Heart right ventricle (tissue), 16 donors: ENCODE measurements around the gene GOLT1A. TPM values are rescaled to one million over a fixed set of nuclear protein-coding genes. Genes with fewer than 3 reads are reported as not detected.

Experiments
- ATAC-seq, 8 donors: fragments of 200-7000 bp; cut with Tn5 transposase; one replicate each; pipeline ENCODE4 v1.9.1; 2020; ENCODE audit warnings: mild to moderate bottlenecking in 8 of 8, moderate library complexity in 8 of 8, moderate number of reproducible peaks in 1 of 8
- DNase-seq, 2 donors: peaks; one replicate each; pipeline ENCODE4 v3.0.0-alpha.2; 2020
- H3K27ac ChIP-seq, 10 donors: fragments of 200-600 bp; sonication (generic) in 2 of 10; one replicate each; pipeline versions ENCODE4 v1.5.0 to v1.8.0; 2020 to 2022; ENCODE audit warnings: mild to moderate bottlenecking in 3 of 10
- H3K27me3 ChIP-seq, 7 donors: fragments of 200-600 bp; one replicate each; pipeline ENCODE4 v1.8.0; 2021 to 2022; ENCODE audit warnings: mild to moderate bottlenecking in 2 of 7
- H3K36me3 ChIP-seq, 9 donors: fragments of 200-600 bp; sonication (generic) in 1 of 9; one replicate each; pipeline versions ENCODE4 v1.5.0 to v1.8.0; 2020 to 2022; ENCODE audit warnings: mild to moderate bottlenecking in 2 of 9
- H3K4me1 ChIP-seq, 9 donors: fragments of 200-600 bp; sonication (generic) in 1 of 9; one replicate each; pipeline versions ENCODE4 v1.5.0 to v1.8.0; 2020 to 2022; ENCODE audit warnings: mild to moderate bottlenecking in 4 of 9
- H3K4me3 ChIP-seq, 10 donors: fragments of 200-600 bp; sonication (generic) in 2 of 10; one replicate each; pipeline versions ENCODE4 v1.5.0 to v1.8.0; 2020 to 2022; ENCODE audit warnings: mild to moderate bottlenecking in 7 of 10, moderate library complexity in 2 of 10
- H3K9me3 ChIP-seq, 11 donors: fragments of 200-600 bp in 10 of 11; sonication (generic) in 2 of 11; one replicate each; pipeline versions ENCODE4 v1.5.0 to v1.8.0; 2013 to 2022; ENCODE audit warnings: mild to moderate bottlenecking in 2 of 11, control low read depth in 1 of 11, moderate library complexity in 1 of 11
- WGBS, 2 donors: extraction: QIAGEN DNeasy Blood & Tissue Kit; methylation state at CpG; one replicate each; pipeline ENCODE4 v1.1.7; 2013; ENCODE audit warnings: inconsistent platforms in 1 of 2; 5-methylcytosine and 5-hydroxymethylcytosine counted together
- intact Hi-C, 10 donors: fragments of 100-400 bp; cut with DNase I; formaldehyde crosslinking; loops; one replicate each; pipeline versions ENCODE4 v1.11.1 to v1.14.2; 2022
- polyA plus RNA-seq, 2 donors: library from polyadenylated mRNA; stranded (reverse); fragments of 200-250 nt; gene quantifications; one replicate each; pipeline ENCODE4 v1.2.3, GENCODE V29; 2013
- total RNA-seq, 10 donors: library from RNA; stranded (reverse); fragmentation: NEBNext Ultra II Directional in 3 of 10; extraction: Animal tissue kit (Norgen Biotek cat#: 25700) in 3 of 10; gene quantifications; one replicate each; pipeline versions ENCODE4 v1.2.1 to v1.2.4, GENCODE V29; 2021 to 2023
- TF ChIP-seq, protein P1 (sequence below), 9 donors: fragments of 200-600 bp; sonication (generic) in 2 of 9; IDR thresholded peaks; one replicate each; pipeline versions ENCODE4 v1.5.0 to v1.8.0; 2021 to 2022; ENCODE audit warnings: antibody characterized with exemption in 9 of 9, mild to moderate bottlenecking in 5 of 9, moderate library complexity in 1 of 9
- donor health status: Arrhythmogenic right ventricular cardiomyopathy.
- donor health status: ischemic (EF 13 %, LVEDD 7.1; RV severe dilation, severe dysfunction).
- donor health status: healthy with polysubstance abuse.
- donor health status: DM: no; HTN: yes; CAD: no.
- donor health status: DM: no; HTN: no; CAD: no.
- donor health status: ischemic (EF 25% LVEDD 6.9; RV normal size, moderate dysfunction).
- donor health status: ischemic (EF 25% LVEDD 5.7; RV mildly dilated, moderate dysfunction).
- donor health status: healthy.
- donor health status: DM: yes; HTN: yes; CAD: no.
- donor health status: Ischemic cardiomyopathy.
- donor health status: ischemic (EF 35%, LVEDD 5.7; RV mildly dilated, moderate dysfunction).
- donor health status: nonischemic (EF 11% LVEDD 7.7; RV severe dilation, severe dysfunction).
- donor health status: DM: yes; HTN: yes; CAD: no.
- donor health status: PGD.
- donor health status: ischemic (EF 29% LVEDD 5.4; RV normal size, mild dysfunction).
- donor health status: nonischemic (EF 23%, LVEDD 6.1; RV moderate dilation, normal function).

The GOLT1A gene
- total and polyA plus RNA-seq, 12 donors, result 0.43 TPM; not detected in 11

DNA sequence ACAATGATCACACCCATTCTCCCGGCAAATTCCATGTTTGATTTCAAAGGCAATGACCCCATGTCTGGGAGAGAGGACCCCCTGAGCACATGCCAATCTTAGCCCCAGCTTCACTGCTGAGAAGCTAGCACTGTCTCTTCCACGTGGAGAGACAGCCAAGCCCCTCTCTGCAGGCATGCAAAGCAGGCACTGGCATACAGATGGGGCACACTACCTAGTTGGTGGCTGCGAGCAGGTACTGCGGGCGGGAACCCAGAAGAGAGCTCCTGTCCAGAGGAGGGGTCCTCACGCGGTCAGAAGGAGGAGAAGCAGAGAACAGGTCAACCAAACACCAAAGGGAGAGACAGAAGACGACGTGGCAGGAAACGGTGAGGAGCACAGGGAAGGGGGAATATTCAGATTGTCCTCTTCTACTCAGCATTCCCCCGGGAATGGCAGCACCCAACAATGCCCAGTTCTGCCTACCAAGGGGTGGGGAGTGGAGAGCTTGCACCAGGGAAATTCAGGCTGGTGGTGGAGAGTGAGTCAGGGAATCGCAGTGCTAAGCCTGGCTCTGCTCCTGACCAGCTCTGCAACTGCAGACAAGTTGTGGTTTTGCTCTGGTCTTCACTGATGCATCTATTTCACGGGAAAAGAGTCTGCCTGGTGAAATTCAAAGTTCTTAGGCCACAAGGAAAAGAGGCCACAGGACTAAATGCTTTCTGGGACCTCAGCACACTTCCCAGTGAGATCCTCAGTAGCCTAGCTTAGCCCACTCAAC is 48.1 kb upstream of the GOLT1A start:
- ATAC-seq, result no peak
- no peak overlapping the region for H3K27ac ChIP-seq
- no peaks in the 10 kb centered on the region for H3K27me3 ChIP-seq
- intact Hi-C loops, result loop anchor here in 2 of 10 donors (2.0 to 5.0 kb wide), 2 partner anchors 53 to 100 kb away; no protein-coding TSS in a partner anchor
- no peak overlapping the region for H3K4me3 ChIP-seq
- H3K36me3 ChIP-seq, result peaks cover 0 to 76% (median 0%) of the 10 kb centered on the region in 9 donors
- TF ChIP-seq, protein P1, sequence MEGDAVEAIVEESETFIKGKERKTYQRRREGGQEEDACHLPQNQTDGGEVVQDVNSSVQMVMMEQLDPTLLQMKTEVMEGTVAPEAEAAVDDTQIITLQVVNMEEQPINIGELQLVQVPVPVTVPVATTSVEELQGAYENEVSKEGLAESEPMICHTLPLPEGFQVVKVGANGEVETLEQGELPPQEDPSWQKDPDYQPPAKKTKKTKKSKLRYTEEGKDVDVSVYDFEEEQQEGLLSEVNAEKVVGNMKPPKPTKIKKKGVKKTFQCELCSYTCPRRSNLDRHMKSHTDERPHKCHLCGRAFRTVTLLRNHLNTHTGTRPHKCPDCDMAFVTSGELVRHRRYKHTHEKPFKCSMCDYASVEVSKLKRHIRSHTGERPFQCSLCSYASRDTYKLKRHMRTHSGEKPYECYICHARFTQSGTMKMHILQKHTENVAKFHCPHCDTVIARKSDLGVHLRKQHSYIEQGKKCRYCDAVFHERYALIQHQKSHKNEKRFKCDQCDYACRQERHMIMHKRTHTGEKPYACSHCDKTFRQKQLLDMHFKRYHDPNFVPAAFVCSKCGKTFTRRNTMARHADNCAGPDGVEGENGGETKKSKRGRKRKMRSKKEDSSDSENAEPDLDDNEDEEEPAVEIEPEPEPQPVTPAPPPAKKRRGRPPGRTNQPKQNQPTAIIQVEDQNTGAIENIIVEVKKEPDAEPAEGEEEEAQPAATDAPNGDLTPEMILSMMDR (IDR thresholded peaks at IDR 0.05), result no peak
- H3K4me1 ChIP-seq, result peaks cover 20 to 48% (median 32%) of the 10 kb centered on the region in 9 donors
- DNase-seq, result no peak
- 79 to 94% methylated on average over 13 of the region's 13 CpGs for WGBS, 2 donors
- H3K9me3 ChIP-seq, result no peaks in the 10 kb centered on the region

GRCh38 chr1:204261266-204261665 is 47.5 kb upstream of the GOLT1A start:
- TF ChIP-seq, protein P1 (IDR thresholded peaks at IDR 0.05), result no peak
- H3K27me3 ChIP-seq, result no peaks in the 10 kb centered on the region
- no peak overlapping the region for H3K27ac ChIP-seq
- H3K4me1 ChIP-seq, result peaks cover 20 to 42% (median 29%) of the 10 kb centered on the region in 9 donors
- peaks cover 0 to 72% (median 0%) of the 10 kb centered on the region in 9 donors for H3K36me3 ChIP-seq
- DNase-seq (no peak), ATAC-seq (no peak)
- WGBS, 2 donors, result 96 to 97% methylated on average over 12 of the region's 12 CpGs
- H3K4me3 ChIP-seq, result no peak overlapping the region
- H3K9me3 ChIP-seq, result no peaks in the 10 kb centered on the region
- intact Hi-C loops, result loop anchor here in 1 of 10 donors (5.0 kb wide), 1 partner anchor 101 kb away; no protein-coding TSS in a partner anchor

- no peak for ATAC-seq
- peaks cover 20 to 37% (median 25%) of the 10 kb centered on the region in 9 donors for H3K4me1 ChIP-seq
- H3K27me3 ChIP-seq, result no peaks in the 10 kb centered on the region
- intact Hi-C loops, result loop anchor here in 1 of 10 donors (5.0 kb wide), 1 partner anchor 102 kb away; no protein-coding TSS in a partner anchor
- DNase-seq, result no peak
- H3K27ac ChIP-seq, result no peak overlapping the region
- no peaks in the 10 kb centered on the region for H3K9me3 ChIP-seq
- no peak overlapping the region for H3K4me3 ChIP-seq
- peaks cover 0 to 72% (median 0%) of the 10 kb centered on the region in 9 donors for H3K36me3 ChIP-seq
- TF ChIP-seq, protein P1 (IDR thresholded peaks at IDR 0.05), result no peak
- 80 to 85% methylated on average over 14 of the region's 14 CpGs for WGBS, 2 donors
Measured at GRCh38 chr1:204260601-204261197, 46.9 kb upstream of the GOLT1A start.

GRCh38 chr1:204259782-204260181 is 46.0 kb upstream of the GOLT1A start:
- Histone ChIP-seq H3K4me3 (no peak overlapping the region), H3K27me3 (no peaks in the 10 kb centered on the region), H3K4me1 (peaks cover 13 to 28% (median 23%) of the 10 kb centered on the region in 9 donors), H3K36me3 (peaks cover 0 to 78% (median 0%) of the 10 kb centered on the region in 9 donors), H3K27ac (no peak overlapping the region), H3K9me3 (no peaks in the 10 kb centered on the region)
- WGBS, 2 donors, result 93 to 95% methylated on average over 5 of the region's 5 CpGs
- TF ChIP-seq, protein P1 (IDR thresholded peaks at IDR 0.05), result no peak
- intact Hi-C loops, result loop anchor here in 8 of 10 donors (2.0 to 10.0 kb wide), 5 partner anchors 48 to 108 kb away; no protein-coding TSS in a partner anchor
- ATAC-seq, result no peak
- DNase-seq, result no peak
